Measurements from ENCODE around the gene CC2D2A.

GRCh38 chr4:15587649-15588048 is 118.0 kb downstream of the CC2D2A start:
- TF ChIP-seq, protein P1, sequence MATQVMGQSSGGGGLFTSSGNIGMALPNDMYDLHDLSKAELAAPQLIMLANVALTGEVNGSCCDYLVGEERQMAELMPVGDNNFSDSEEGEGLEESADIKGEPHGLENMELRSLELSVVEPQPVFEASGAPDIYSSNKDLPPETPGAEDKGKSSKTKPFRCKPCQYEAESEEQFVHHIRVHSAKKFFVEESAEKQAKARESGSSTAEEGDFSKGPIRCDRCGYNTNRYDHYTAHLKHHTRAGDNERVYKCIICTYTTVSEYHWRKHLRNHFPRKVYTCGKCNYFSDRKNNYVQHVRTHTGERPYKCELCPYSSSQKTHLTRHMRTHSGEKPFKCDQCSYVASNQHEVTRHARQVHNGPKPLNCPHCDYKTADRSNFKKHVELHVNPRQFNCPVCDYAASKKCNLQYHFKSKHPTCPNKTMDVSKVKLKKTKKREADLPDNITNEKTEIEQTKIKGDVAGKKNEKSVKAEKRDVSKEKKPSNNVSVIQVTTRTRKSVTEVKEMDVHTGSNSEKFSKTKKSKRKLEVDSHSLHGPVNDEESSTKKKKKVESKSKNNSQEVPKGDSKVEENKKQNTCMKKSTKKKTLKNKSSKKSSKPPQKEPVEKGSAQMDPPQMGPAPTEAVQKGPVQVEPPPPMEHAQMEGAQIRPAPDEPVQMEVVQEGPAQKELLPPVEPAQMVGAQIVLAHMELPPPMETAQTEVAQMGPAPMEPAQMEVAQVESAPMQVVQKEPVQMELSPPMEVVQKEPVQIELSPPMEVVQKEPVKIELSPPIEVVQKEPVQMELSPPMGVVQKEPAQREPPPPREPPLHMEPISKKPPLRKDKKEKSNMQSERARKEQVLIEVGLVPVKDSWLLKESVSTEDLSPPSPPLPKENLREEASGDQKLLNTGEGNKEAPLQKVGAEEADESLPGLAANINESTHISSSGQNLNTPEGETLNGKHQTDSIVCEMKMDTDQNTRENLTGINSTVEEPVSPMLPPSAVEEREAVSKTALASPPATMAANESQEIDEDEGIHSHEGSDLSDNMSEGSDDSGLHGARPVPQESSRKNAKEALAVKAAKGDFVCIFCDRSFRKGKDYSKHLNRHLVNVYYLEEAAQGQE (IDR thresholded peaks at IDR 0.05; ENCODE audit: insufficient read depth in 1 of 2, low read depth in 2 of 2, low read length in 1 of 2) = no peak
- TF ChIP-seq CTCF (IDR thresholded peaks at IDR 0.05) (no peak), POLR2AphosphoS5 (IDR thresholded peaks at IDR 0.05; ENCODE audit: low read depth, low read length) (no peak)

Data from Panc1 (cell line).